PC-9 (cell line): Measurements from ENCODE around the gene ASRGL1. TPM values are rescaled to one million over a fixed set of nuclear protein-coding genes. Genes with fewer than 3 reads are reported as not detected.
"Not testable (repeated sequence)": the region's sequence is repeated elsewhere in the genome, so short reads cannot be mapped to it uniquely, and the experiment has no call there.

ENCODE experiments used
- BruUV-seq: library from RNA; stranded (reverse); fragments of 400-500 nt; replicated peaks from 2 replicates; lab custom pipeline; 2021; lab: Mats Ljungman, UMichigan
- CTCF ChIA-PET: fragments of 300-600 bp; sonication (Branson Sonifier 250); formaldehyde crosslinking; loops from one replicate; lab custom pipeline; 2022; ENCODE audit warnings: antibody characterized with exemption; lab: Charles Lee
- POLR2A ChIA-PET: fragments of 300-600 bp; sonication (Branson Sonifier 250); formaldehyde crosslinking; loops from one replicate; lab custom pipeline; 2022; ENCODE audit warnings: antibody characterized with exemption; ENCODE audit not compliant: unreplicated experiment; lab: Charles Lee
- DNase-seq, 2 experiments: peaks; one replicate each; pipeline versions ENCODE4 v3.0.0 to v3.0.0-alpha.2; 2015 to 2022; ENCODE audit warnings: mixed read lengths in 1 of 2
- H2AFZ ChIP-seq: fragments of 200-600 bp; sonication (generic); 2 replicates; pipeline ENCODE4 v1.8.1; 2017; ENCODE audit warnings: antibody characterized with exemption
- H3F3A ChIP-seq: fragments of 200-600 bp; sonication (generic); 2 replicates; pipeline ENCODE4 v1.8.1; 2017; ENCODE audit warnings: antibody characterized with exemption, mild to moderate bottlenecking, low read depth; ENCODE audit not compliant: insufficient read depth
- H3K27ac ChIP-seq: fragments of 200-600 bp; sonication (generic); 2 replicates; pipeline ENCODE4 v1.6.1; 2016; ENCODE audit warnings: mixed run types
- H3K27me3 ChIP-seq: fragments of 200-600 bp; sonication (generic); 2 replicates; pipeline ENCODE4 v1.6.1; 2016; ENCODE audit warnings: low read depth, mixed run types; ENCODE audit not compliant: insufficient read depth
- H3K36me3 ChIP-seq: fragments of 200-600 bp; sonication (generic); 2 replicates; pipeline ENCODE4 v1.6.1; 2016; ENCODE audit warnings: low read depth, mixed run types
- H3K4me1 ChIP-seq: fragments of 200-600 bp; sonication (generic); replicated peaks from 2 replicates; pipeline ENCODE4 v1.6.1; 2016; ENCODE audit warnings: mixed run types; ENCODE audit not compliant: insufficient read depth
- H3K4me2 ChIP-seq: fragments of 200-600 bp; sonication (generic); 2 replicates; pipeline ENCODE4 v1.6.1; 2017; ENCODE audit warnings: mixed run types
- H3K4me3 ChIP-seq: fragments of 200-600 bp; sonication (generic); 2 replicates; pipeline ENCODE4 v1.6.1; 2016; ENCODE audit warnings: mixed run types
- H3K79me2 ChIP-seq: fragments of 200-600 bp; sonication (generic); 2 replicates; pipeline ENCODE4 v1.6.1; 2017; ENCODE audit warnings: low read depth, mixed run types
- H3K9me2 ChIP-seq: fragments of 200-600 bp; sonication (generic); 2 replicates; pipeline ENCODE4 v1.8.1; 2017; ENCODE audit warnings: mild to moderate bottlenecking; ENCODE audit not compliant: insufficient read depth
- H3K9me3 ChIP-seq: fragments of 200-600 bp; sonication (generic); 2 replicates; pipeline ENCODE4 v1.8.1; 2016; ENCODE audit warnings: low read depth; ENCODE audit not compliant: insufficient read depth
- H4K20me1 ChIP-seq: fragments of 200-600 bp; sonication (generic); 2 replicates; pipeline ENCODE4 v1.8.1; 2017; ENCODE audit not compliant: insufficient read depth
- CTCF ChIP-seq: fragments of 200-600 bp; sonication (generic); conservative IDR thresholded peaks from 2 replicates; pipeline ENCODE4 v1.6.1; 2017; ENCODE audit warnings: mixed run types, antibody characterized with exemption, mild to moderate bottlenecking, moderate library complexity
- EZH2 ChIP-seq: fragments of 200-600 bp; sonication (generic); IDR thresholded peaks from 2 replicates; pipeline ENCODE4 v1.8.0; 2017; ENCODE audit warnings: antibody characterized with exemption, low read depth
- intact Hi-C: fragments of 100-400 bp; cut with micrococcal nuclease; formaldehyde crosslinking; loops from one replicate; pipeline ENCODE4 v1.10.0; 2022; ENCODE audit not compliant: unreplicated experiment
- total RNA-seq: library from RNA; stranded (reverse); gene quantifications from 2 replicates; pipeline ENCODE4 v1.2.3, GENCODE V29; 2021

The ASRGL1 gene
- total RNA-seq, 1 experiment from 2014 or later = 8.4 TPM

DNA sequence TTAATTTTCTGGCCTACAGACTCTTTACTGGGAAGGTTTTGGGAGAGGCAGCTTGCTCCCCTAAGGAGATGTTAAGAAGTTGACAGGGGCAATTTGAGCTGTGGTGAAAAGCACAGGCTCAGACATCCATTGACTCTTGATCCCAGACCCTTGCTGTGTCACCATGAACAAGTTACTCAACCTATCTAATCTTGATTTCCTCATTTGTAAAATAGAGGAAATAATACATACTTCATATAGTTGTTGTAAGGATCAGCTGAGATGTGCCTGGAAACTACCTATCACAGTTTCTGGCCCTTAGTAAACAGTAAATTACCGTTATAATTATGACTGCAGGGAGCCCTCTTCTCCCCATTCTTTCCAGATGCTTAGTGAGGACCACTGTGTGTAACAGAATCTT lies 21.8 kb upstream of the ASRGL1 start:
- intact Hi-C loops = no loop called here
- ChIA-PET POLR2A (no interaction called here), CTCF (no interaction called here)
- H2AFZ ChIP-seq = no peak overlapping the region
- no peak overlapping the region for H3K4me2 ChIP-seq
- no peaks in the 10 kb centered on the region for H3K79me2 ChIP-seq
- no peaks in the 10 kb centered on the region for H3K36me3 ChIP-seq
- no peak for DNase-seq
- no peaks in the 10 kb centered on the region for H3K9me3 ChIP-seq
- no peaks in the 10 kb centered on the region for H4K20me1 ChIP-seq
- no peak overlapping the region for H3K4me3 ChIP-seq
- BruUV-seq = no TSS peak
- no peaks in the 10 kb centered on the region for H3F3A ChIP-seq
- H3K27me3 ChIP-seq = peaks cover 82% of the 10 kb centered on the region
- no peaks in the 10 kb centered on the region for H3K4me1 ChIP-seq
- no peaks in the 10 kb centered on the region for H3K9me2 ChIP-seq
- TF ChIP-seq CTCF (no peak), EZH2 (no peak)
- no peak overlapping the region for H3K27ac ChIP-seq

GRCh38 chr11:62322524-62322923 lies 14.7 kb upstream of the ASRGL1 start:
- Histone ChIP-seq H3K27ac (no peak overlapping the region), H3K4me2 (no peak overlapping the region), H3K9me2 (no peaks in the 10 kb centered on the region), H4K20me1 (no peaks in the 10 kb centered on the region), H3K9me3 (no peaks in the 10 kb centered on the region), H3K36me3 (no peaks in the 10 kb centered on the region), H3K4me3 (no peak overlapping the region), H3K4me1 (no peaks in the 10 kb centered on the region), H3K79me2 (no peaks in the 10 kb centered on the region), H3F3A (no peaks in the 10 kb centered on the region), H2AFZ (no peak overlapping the region), H3K27me3 (peaks cover 69% of the 10 kb centered on the region)
- no TSS peak for BruUV-seq
- intact Hi-C loops = no loop called here
- POLR2A ChIA-PET = no interaction called here
- CTCF ChIA-PET = interaction anchor here (0.7 kb wide), 1 partner anchor 25 kb away, joined by 3 read pairs; no protein-coding TSS in a partner anchor
- no peak for TF ChIP-seq CTCF
- TF ChIP-seq EZH2 = no peak
- DNase-seq = no peak

- Histone ChIP-seq H3K79me2 (no peaks in the 10 kb centered on the region), H2AFZ (no peak overlapping the region), H3K4me1 (no peaks in the 10 kb centered on the region), H3K27ac (no peak overlapping the region), H3K4me3 (no peak overlapping the region), H3K36me3 (no peaks in the 10 kb centered on the region), H3K27me3 (peaks cover 62% of the 10 kb centered on the region), H3K9me2 (no peaks in the 10 kb centered on the region), H3K4me2 (no peak overlapping the region), H3K9me3 (no peaks in the 10 kb centered on the region), H4K20me1 (no peaks in the 10 kb centered on the region), H3F3A (no peaks in the 10 kb centered on the region)
- BruUV-seq = no TSS peak
- intact Hi-C loops = no loop called here
- POLR2A ChIA-PET = no interaction called here
- TF ChIP-seq CTCF = peak; percentile 72
- no peak for TF ChIP-seq EZH2
- peak in 1 of 2 experiments; percentile 52 for DNase-seq
- CTCF ChIA-PET = no interaction called here
Measured at GRCh38 chr11:62324731-62325556, 12.3 kb upstream of the ASRGL1 start.

- H3K27ac ChIP-seq, BruUV-seq, H3K4me3 ChIP-seq, H2AFZ ChIP-seq, POLR2A ChIA-PET, H3K36me3 ChIP-seq, H3K79me2 ChIP-seq, CTCF ChIA-PET, DNase-seq, H3K9me2 ChIP-seq, H3K4me1 ChIP-seq, intact Hi-C loops, H3K9me3 ChIP-seq, H3F3A ChIP-seq, H3K4me2 ChIP-seq, H4K20me1 ChIP-seq: not testable (repeated sequence)
- peaks cover 62% of the 10 kb centered on the region for H3K27me3 ChIP-seq
Measured at GRCh38 chr11:62325781-62326180, 11.5 kb upstream of the ASRGL1 start.

- POLR2A ChIA-PET, H4K20me1 ChIP-seq, H3K9me3 ChIP-seq, intact Hi-C loops, H2AFZ ChIP-seq, H3K9me2 ChIP-seq, H3K36me3 ChIP-seq, H3K79me2 ChIP-seq, CTCF ChIA-PET, H3K4me1 ChIP-seq, H3K4me2 ChIP-seq, H3K27ac ChIP-seq, DNase-seq, H3F3A ChIP-seq, BruUV-seq, H3K4me3 ChIP-seq: not testable (repeated sequence)
- peaks cover 60% of the 10 kb centered on the region for H3K27me3 ChIP-seq
Measured at GRCh38 chr11:62326719-62327118, 10.5 kb upstream of the ASRGL1 start.
